GM10266 (cell line): ENCODE data around the gene C12orf43.
"Not testable (repeated sequence)": the region's sequence is repeated elsewhere in the genome, so short reads cannot be mapped to it uniquely, and the experiment has no call there.

Experiments
- DNase-seq: peaks from one replicate; pipeline ENCODE4 v3.0.0; 2012; ENCODE audit errors: extremely low spot score
- TF ChIP-seq, protein P1 (sequence below): IDR thresholded peaks from 2 replicates; pipeline ENCODE4 v1.5.1; 2012; ENCODE audit warnings: mild to moderate bottlenecking, low read depth; ENCODE audit not compliant: control insufficient read depth, insufficient read depth; ENCODE audit errors: missing control alignments

Gene C12orf43

GRCh38 chr12:121059031-121059898 is 43.0 kb upstream of the C12orf43 start:
- no peak for DNase-seq
- TF ChIP-seq, protein P1, sequence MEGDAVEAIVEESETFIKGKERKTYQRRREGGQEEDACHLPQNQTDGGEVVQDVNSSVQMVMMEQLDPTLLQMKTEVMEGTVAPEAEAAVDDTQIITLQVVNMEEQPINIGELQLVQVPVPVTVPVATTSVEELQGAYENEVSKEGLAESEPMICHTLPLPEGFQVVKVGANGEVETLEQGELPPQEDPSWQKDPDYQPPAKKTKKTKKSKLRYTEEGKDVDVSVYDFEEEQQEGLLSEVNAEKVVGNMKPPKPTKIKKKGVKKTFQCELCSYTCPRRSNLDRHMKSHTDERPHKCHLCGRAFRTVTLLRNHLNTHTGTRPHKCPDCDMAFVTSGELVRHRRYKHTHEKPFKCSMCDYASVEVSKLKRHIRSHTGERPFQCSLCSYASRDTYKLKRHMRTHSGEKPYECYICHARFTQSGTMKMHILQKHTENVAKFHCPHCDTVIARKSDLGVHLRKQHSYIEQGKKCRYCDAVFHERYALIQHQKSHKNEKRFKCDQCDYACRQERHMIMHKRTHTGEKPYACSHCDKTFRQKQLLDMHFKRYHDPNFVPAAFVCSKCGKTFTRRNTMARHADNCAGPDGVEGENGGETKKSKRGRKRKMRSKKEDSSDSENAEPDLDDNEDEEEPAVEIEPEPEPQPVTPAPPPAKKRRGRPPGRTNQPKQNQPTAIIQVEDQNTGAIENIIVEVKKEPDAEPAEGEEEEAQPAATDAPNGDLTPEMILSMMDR = no peak

GRCh38 chr12:121057794-121058193 is 41.5 kb upstream of the C12orf43 start:
- DNase-seq = no peak
- TF ChIP-seq, protein P1 = no peak

GRCh38 chr12:121053706-121054105 is 37.4 kb upstream of the C12orf43 start:
- no peak for DNase-seq
- TF ChIP-seq, protein P1 = no peak

DNA sequence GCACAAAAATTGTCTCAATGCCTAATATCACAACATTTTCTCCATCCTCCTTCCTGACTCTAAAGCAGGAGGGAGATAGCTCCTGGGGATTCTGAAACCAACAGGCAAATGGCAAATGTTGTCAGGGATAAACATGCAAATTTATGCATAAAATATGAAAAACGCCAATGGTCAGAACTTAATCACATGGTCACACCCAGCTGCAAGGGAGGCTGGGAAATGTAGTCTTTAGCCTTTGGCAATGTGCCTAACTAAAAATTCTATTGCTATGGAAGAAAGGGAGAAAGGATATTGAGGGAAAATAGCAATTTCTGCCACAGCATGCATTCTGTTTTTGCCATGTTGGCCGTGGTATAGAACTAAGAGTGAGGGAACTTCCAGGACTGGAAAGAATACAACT is 34.4 kb upstream of the C12orf43 start:
- TF ChIP-seq, protein P1 = no peak
- no peak for DNase-seq

DNA sequence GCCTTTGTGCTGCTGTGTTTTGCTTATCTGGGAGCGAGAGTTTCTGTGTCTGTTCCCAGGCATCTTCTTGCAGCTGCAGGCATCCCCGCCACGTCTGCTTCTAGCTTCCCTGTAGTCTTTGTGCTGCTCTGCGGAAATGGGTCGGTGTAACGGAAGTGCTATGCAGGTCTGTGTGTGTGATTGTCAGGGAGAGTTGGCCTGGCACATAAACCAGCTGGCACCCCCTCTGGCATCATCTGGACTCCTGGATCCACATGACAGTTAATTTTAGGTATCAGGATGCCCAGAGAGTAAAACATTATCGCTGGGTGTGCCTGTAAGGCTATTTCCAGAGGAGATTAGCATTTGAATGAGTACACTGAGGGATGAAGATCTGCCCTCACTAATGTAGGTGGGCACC is 32.2 kb upstream of the C12orf43 start:
- TF ChIP-seq, protein P1 = no peak
- DNase-seq = no peak

DNA sequence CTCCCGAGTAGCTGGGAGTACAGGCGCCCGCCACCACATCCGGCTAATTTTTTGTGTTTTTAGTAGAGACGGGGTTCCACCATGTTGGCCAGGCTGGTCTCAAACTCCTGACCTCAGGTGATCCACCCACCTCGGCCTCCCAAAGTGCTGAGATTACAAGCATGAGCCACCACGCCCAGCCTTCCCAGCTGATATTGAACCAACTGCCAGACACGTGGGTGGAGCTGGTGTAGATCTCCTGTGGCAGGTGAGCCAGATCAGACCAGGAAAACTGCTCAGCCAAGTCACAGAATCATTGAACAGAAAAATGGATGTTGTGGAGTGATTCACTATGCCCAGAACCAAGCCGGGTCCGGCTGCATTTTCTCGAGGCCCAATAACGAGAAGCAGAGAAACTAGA is 31.1 kb upstream of the C12orf43 start:
- DNase-seq = not testable (repeated sequence)

DNA sequence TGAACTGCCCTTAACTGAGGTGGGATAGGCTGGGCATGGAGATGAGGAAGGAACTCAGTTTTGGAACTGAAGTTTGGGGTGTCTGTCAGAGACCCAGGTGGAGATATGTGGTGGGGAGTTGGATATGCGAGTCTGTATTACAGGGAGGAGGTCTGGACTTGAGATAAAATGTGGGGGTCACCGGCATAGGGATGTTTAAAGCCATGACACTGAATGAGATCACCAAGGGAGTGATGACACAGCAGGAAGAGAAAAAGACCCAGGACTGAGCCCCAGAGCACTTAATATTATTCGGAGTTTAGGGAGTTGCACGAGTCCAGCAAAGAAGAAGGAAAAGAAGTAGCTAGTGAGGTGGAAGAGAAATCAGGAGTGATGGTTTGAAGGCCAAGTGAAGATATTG is 26.8 kb upstream of the C12orf43 start:
- no peak for DNase-seq
- TF ChIP-seq, protein P1 = no peak
